ENCODE measurements around the gene MMP24OS. TPM values are rescaled to one million over a fixed set of nuclear protein-coding genes. Genes with fewer than 3 reads are reported as not detected.

The MMP24OS gene
- total RNA-seq, 1 experiment from 2014 or later: 7.4 TPM

GRCh38 chr20:35290186-35290886 lies 12.4 kb upstream of the MMP24OS start:
- no peaks in the 10 kb centered on the region for H3K36me3 ChIP-seq (replicated peaks; ENCODE audit: control insufficient read depth, insufficient read depth, low read length)
- H3K4me3 ChIP-seq (ENCODE audit: insufficient read depth, low read depth, low read length): no peak overlapping the region
- no peaks in the 10 kb centered on the region for H3K27me3 ChIP-seq (ENCODE audit: control insufficient read depth, insufficient read depth, low read length)
- peak; percentile 46 for DNase-seq

DNA sequence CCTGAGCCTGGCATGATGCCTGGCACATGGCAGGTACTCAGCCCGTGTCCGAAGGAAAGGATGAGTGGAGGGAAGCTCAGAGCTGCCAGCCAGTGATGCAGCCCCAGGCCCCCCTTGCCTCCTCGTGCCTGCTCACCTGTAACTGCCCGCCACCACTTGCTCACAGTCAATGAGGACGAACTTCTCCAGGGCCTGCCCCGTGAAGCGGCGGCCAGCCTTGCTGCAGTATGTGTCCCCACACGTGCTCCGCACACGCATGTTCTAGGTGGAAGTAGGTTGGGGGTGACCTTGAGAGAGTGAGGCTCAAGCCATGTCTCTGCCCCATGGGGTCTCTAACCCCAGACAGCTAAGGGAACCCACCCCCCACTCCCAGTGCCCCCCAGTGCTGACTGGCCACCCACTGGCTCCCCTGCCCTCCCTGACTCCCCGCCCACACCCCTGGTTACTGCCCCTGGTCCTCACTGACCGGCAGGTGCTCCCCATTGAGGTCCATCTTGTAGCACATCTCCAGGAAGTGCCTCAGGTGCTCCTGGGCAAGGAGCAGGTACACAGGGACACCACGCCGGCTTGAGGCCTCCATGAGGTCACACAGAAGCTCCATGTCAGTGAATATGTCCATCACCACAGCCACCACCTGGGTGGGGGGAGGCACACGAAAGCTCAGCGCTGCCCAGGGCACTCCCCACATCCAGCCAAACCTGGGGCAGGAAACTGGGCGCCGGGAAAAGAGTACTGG lies 10.6 kb upstream of the MMP24OS start:
- DNase-seq: peak; percentile 49
- Histone ChIP-seq H3K27me3 (ENCODE audit: control insufficient read depth, insufficient read depth, low read length) (no peaks in the 10 kb centered on the region), H3K36me3 (replicated peaks; ENCODE audit: control insufficient read depth, insufficient read depth, low read length) (no peaks in the 10 kb centered on the region; the same call in 1 of the 2 replicates), H3K4me3 (ENCODE audit: insufficient read depth, low read depth, low read length) (no peak overlapping the region)

- peak; percentile 46 for DNase-seq
- H3K27me3 ChIP-seq (ENCODE audit: control insufficient read depth, insufficient read depth, low read length): no peaks in the 10 kb centered on the region
- H3K36me3 ChIP-seq (replicated peaks; ENCODE audit: control insufficient read depth, insufficient read depth, low read length): peaks cover 2% of the 10 kb centered on the region
- H3K4me3 ChIP-seq (ENCODE audit: insufficient read depth, low read depth, low read length): no peak overlapping the region
Observed at GRCh38 chr20:35287509-35288324, 9.8 kb upstream of the MMP24OS start.

GRCh38 chr20:35286899-35287508 lies 9.1 kb upstream of the MMP24OS start:
- H3K36me3 ChIP-seq (replicated peaks; ENCODE audit: control insufficient read depth, insufficient read depth, low read length): peaks cover 5% of the 10 kb centered on the region
- H3K27me3 ChIP-seq (ENCODE audit: control insufficient read depth, insufficient read depth, low read length): no peaks in the 10 kb centered on the region
- DNase-seq: no peak
- no peak overlapping the region for H3K4me3 ChIP-seq (ENCODE audit: insufficient read depth, low read depth, low read length)

GRCh38 chr20:35286077-35286898 lies 8.4 kb upstream of the MMP24OS start:
- no peaks in the 10 kb centered on the region for H3K27me3 ChIP-seq (ENCODE audit: control insufficient read depth, insufficient read depth, low read length)
- peaks cover 8% of the 10 kb centered on the region for H3K36me3 ChIP-seq (replicated peaks; ENCODE audit: control insufficient read depth, insufficient read depth, low read length)
- H3K4me3 ChIP-seq (ENCODE audit: insufficient read depth, low read depth, low read length): no peak overlapping the region
- peak; percentile 33 for DNase-seq

GRCh38 chr20:35285806-35286076 lies 7.8 kb upstream of the MMP24OS start:
- peaks cover 10% of the 10 kb centered on the region for H3K36me3 ChIP-seq (replicated peaks; ENCODE audit: control insufficient read depth, insufficient read depth, low read length)
- no peaks in the 10 kb centered on the region for H3K27me3 ChIP-seq (ENCODE audit: control insufficient read depth, insufficient read depth, low read length)
- no peak overlapping the region for H3K4me3 ChIP-seq (ENCODE audit: insufficient read depth, low read depth, low read length)
- DNase-seq: no peak

DNA sequence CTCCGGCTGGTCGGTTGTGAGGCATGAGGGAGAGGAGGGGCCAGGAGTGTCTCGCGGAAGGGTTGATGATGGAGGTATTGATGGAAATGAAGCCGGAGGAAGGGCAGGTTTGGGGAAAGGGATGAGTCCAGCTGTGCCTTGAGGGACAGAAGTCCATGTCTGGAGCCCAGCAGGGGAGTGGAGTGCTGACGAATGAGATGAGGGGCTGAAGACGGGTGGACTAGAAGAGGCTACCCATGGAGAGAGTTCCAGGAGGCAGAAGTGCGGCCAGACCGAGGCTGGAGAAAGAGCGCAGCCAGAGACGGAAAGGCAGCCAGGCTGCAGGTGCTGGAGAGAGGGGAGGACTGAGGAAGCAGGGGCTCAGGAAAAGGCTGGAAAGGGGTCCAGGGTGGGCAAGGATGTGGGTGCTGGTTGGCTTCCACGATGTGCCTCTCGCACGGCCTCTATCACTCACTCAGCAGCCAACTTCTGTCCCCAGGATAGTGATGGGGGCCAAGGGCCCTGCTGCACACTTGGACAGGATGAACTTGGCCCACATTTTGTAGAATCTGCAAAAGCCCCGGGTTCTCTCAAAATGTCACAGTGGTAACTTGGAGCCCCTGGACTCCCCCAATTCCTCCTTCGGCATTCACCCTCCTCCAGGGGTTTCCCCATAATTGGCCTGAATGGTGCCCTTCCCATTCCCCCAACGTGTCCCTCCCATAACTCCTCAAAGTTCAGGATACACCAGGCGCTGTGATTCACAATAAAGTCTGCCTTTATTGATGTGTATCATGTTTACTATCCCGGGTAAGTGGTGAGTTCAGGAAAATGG lies 7.3 kb upstream of the MMP24OS start:
- no peaks in the 10 kb centered on the region for H3K27me3 ChIP-seq (ENCODE audit: control insufficient read depth, insufficient read depth, low read length)
- peak; percentile 66 for DNase-seq
- H3K4me3 ChIP-seq (ENCODE audit: insufficient read depth, low read depth, low read length): peak overlapping the region; percentile 92
- peaks cover 16% of the 10 kb centered on the region for H3K36me3 ChIP-seq (replicated peaks; ENCODE audit: control insufficient read depth, insufficient read depth, low read length)

DNA sequence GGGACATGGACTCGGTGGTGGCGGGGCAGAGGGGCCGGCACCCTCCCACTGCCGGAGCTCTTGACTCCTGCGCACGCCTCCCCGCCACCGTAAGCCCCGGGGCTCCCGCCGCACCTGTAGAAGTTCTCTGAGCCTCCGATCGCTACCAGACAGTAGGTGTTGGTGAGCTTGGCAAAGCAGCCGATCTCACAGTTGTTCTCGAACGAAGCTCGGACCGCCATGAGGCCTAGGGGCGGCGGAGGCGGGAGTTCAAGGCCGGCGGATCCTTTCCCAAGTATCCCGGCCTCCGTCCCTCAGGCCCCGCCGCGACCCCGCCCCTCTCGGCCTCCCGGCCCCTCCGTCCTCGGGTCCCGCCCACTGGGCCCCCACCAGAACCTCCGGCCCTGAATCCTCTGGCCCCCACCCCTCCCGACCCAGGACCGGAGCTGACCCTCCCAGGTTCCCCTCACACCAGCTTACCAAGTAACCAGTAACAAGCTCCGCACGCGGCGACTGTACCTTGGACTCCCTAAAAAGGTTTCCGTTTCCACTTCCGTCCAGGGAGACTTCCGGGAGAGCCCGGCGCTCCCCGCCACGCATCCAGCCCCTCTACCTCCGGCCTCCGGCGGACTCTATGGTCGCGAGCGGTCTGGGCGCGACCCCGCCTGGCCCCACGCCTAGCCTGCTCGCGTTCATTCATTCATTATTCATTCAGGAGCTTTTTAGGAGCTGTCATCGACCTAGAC lies 6.5 kb upstream of the MMP24OS start, which contains the start of gene EIF6:
Gene EIF6, minus strand, starts transcription at position 506 of the 725 bp plus-strand sequence. Its CDS starts 285 bp downstream, at position 221.
- DNase-seq: peak; percentile 98
- no peaks in the 10 kb centered on the region for H3K27me3 ChIP-seq (ENCODE audit: control insufficient read depth, insufficient read depth, low read length)
- peaks cover 24% of the 10 kb centered on the region for H3K36me3 ChIP-seq (replicated peaks; ENCODE audit: control insufficient read depth, insufficient read depth, low read length)
- H3K4me3 ChIP-seq (ENCODE audit: insufficient read depth, low read depth, low read length): peak within 1 kb of the TSS; percentile 92

DNA sequence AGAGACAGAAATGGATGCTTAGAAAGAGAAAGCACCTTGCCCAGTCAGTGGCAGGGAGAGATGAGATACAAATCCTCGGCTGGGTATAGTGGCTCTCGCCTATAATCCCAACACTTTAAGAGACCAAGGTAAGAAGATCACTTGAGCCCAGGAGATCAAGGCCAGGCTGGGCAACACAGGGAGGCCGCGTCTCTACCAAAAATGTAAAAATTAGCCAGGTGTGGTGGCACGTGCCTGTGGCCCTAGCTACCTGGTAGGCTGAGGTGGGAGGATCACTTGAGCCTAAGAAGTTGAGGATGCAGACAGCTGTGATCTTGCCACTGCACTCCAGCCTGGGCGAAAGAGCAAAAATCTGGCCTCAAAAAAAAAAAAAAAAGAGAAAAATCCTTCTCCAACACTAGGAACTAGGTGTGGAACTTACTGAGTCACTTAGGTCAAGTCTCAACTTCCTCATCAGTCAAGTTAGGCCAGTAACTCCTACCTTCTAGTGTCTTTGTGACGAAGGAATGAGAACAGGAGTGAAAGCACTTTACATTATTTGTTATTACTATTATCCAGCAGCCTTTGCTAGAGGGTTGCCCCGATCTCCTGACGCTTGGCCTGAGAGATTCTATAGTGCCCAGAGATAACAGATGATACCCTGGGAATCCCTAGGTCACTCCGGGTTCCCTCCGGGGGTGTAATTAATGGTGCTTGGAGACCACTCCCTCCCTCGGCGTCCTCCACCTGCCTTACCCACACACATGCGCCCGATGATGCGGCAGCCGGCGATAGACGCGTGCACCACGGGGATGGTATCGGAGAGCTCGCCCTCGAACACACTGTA lies 5.7 kb upstream of the MMP24OS start:
- peak overlapping the region; percentile 92 for H3K4me3 ChIP-seq (ENCODE audit: insufficient read depth, low read depth, low read length)
- H3K36me3 ChIP-seq (replicated peaks; ENCODE audit: control insufficient read depth, insufficient read depth, low read length): peaks cover 31% of the 10 kb centered on the region
- DNase-seq: no peak
- no peaks in the 10 kb centered on the region for H3K27me3 ChIP-seq (ENCODE audit: control insufficient read depth, insufficient read depth, low read length)

DNA sequence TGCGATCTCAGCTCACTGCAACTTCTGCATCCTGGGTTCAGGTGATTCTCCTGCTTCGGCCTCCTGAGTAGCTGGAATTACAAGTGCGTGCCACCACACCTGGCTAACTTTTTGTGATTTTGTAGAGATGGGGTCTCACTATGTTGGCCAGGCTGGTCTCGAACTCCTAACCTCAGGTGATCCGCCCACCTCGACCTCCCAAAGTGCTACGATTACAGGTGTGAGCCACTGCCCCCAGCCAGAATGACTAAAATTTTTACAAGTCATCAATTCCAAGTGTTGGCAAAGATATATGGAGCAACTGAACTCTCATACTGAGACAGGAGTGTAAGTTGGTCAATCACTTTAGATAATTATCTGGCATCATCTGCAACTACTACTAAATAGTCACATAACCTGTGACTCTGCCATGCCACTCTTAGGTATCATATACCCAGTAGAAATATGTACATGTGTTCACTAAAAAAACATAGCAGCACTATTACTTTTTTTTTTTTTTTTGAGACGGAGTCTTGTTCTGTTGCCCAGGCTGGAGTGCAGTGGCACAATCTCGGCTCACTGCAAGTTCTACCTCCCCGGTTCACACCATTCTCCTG lies 3.7 kb upstream of the MMP24OS start:
- Histone ChIP-seq H3K4me3 (ENCODE audit: insufficient read depth, low read depth, low read length) (no peak overlapping the region), H3K36me3 (replicated peaks; ENCODE audit: control insufficient read depth, insufficient read depth, low read length) (peaks cover 33% of the 10 kb centered on the region), H3K27me3 (ENCODE audit: control insufficient read depth, insufficient read depth, low read length) (no peaks in the 10 kb centered on the region)
- no peak for DNase-seq

- peaks cover 33% of the 10 kb centered on the region for H3K36me3 ChIP-seq (replicated peaks; ENCODE audit: control insufficient read depth, insufficient read depth, low read length)
- H3K27me3 ChIP-seq (ENCODE audit: control insufficient read depth, insufficient read depth, low read length): no peaks in the 10 kb centered on the region
- no peak for DNase-seq
- no peak overlapping the region for H3K4me3 ChIP-seq (ENCODE audit: insufficient read depth, low read depth, low read length)
Observed at GRCh38 chr20:35280523-35280922, 2.6 kb upstream of the MMP24OS start.
